GM12874 (cell line): ENCODE data around the gene RUFY4.

Experiments used
- TF ChIP-seq, protein P1 (sequence below): IDR thresholded peaks from 2 replicates; pipeline ENCODE4 v1.5.1; 2011; ENCODE audit warnings: low read depth, mild to moderate bottlenecking, control low read depth, low read length, moderate library complexity; ENCODE audit not compliant: insufficient read depth

The RUFY4 gene

GRCh38 chr2:218032336-218033171 lies 36.5 kb upstream of the RUFY4 start:
- TF ChIP-seq, protein P1, sequence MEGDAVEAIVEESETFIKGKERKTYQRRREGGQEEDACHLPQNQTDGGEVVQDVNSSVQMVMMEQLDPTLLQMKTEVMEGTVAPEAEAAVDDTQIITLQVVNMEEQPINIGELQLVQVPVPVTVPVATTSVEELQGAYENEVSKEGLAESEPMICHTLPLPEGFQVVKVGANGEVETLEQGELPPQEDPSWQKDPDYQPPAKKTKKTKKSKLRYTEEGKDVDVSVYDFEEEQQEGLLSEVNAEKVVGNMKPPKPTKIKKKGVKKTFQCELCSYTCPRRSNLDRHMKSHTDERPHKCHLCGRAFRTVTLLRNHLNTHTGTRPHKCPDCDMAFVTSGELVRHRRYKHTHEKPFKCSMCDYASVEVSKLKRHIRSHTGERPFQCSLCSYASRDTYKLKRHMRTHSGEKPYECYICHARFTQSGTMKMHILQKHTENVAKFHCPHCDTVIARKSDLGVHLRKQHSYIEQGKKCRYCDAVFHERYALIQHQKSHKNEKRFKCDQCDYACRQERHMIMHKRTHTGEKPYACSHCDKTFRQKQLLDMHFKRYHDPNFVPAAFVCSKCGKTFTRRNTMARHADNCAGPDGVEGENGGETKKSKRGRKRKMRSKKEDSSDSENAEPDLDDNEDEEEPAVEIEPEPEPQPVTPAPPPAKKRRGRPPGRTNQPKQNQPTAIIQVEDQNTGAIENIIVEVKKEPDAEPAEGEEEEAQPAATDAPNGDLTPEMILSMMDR: no peak

- TF ChIP-seq, protein P1: no peak
These were observed 35.9 kb upstream of the RUFY4 start for GRCh38 chr2:218033208-218033589.

GRCh38 chr2:218033590-218034496 lies 35.2 kb upstream of the RUFY4 start:
- TF ChIP-seq, protein P1: no peak

- TF ChIP-seq, protein P1: peak; percentile 69
These were observed 34.4 kb upstream of the RUFY4 start for GRCh38 chr2:218034497-218035213.

DNA sequence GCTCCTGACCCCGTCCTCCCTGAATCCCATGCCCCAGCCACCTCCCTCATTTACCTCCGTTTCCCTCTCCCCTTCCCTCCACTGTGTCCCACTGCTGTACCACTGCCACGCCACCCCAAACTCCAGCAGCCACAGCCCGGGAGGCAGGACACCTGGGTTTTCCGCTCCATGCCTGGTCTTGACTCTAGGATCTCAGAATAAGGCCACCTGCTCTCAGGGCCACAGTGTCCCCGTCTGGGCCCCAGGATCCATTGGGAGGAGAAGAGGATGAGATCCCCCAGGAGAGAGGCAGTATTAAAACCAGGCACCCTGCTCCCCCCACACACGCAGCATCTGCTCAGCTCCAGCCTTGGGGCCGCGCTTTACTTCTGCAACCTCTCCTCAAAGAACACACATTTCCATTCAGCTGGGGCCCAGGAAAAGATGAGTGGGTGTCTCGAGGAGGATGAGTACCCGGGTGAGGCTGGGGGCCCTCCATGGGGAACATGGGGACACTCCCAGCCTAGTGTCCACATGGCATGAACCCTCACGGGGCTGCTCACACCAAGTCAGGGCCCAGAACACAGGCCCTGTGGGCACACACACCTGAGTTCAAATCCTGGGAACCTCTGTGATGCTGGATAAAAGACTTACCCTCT lies 33.5 kb upstream of the RUFY4 start:
- TF ChIP-seq, protein P1: no peak

DNA sequence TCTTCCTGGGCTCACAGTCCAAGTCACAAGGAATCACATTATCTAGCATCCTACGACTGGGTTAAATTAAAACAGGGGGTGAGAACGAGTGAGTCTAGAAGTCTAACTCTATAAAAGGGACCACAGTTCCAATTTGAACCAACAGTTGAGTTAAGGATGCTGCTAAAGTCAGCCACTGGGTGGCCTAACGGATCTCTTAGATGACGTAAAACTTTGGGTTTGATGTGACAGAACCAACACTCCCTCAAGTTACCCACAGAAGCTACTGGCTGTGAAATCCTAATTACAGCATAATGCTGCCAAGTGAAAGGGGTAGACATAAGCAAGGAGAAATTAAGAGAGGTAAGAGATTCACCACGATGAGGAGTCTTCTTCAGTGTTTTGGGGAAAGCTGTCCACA lies 32.7 kb upstream of the RUFY4 start:
- TF ChIP-seq, protein P1: no peak
